HG02610 (cell line): ENCODE results near the gene TIGIT.

Experiments
- ATAC-seq: cut with Tn5 transposase; IDR thresholded peaks from one replicate; pipeline ENCODE4 v1.9.1; 2021; ENCODE audit warnings: mild to moderate bottlenecking, moderate library complexity; ENCODE audit not compliant: unreplicated experiment

TIGIT gene

GRCh38 chr3:114350690-114351089 lies 56.9 kb downstream of the TIGIT start:
- ATAC-seq: no peak

- no peak for ATAC-seq
These were observed 57.4 kb downstream of the TIGIT start for GRCh38 chr3:114351123-114351821.

GRCh38 chr3:114351822-114352145 lies 58.0 kb downstream of the TIGIT start:
- ATAC-seq: no peak

DNA sequence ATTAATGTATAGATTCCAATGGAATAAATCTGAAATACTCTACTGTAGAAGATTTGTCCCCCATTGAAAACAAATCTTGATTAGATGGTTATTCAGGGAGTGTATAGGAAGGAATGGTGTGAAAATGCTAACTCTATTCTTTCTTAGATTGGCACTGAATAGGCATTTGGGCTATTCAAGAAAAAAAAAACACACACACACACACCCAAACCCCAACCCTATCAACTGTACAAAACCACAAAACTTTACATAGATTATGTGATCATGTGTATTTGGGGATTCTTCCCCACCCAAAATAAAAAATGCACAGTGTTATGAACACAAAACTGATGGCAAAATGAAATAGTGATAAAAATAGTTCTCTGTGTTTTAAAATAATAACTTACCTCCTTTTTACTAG lies 61.8 kb downstream of the TIGIT start:
- no peak for ATAC-seq

GRCh38 chr3:114356066-114356465 lies 62.2 kb downstream of the TIGIT start:
- ATAC-seq: no peak

- no peak for ATAC-seq
These were observed 62.7 kb downstream of the TIGIT start for GRCh38 chr3:114356525-114356924.
